ENCODE data around the gene CEP72.
"Not testable (repeated sequence)": the region's sequence is repeated elsewhere in the genome, so short reads cannot be mapped to it uniquely, and the experiment has no call there.

The CEP72 gene

DNA sequence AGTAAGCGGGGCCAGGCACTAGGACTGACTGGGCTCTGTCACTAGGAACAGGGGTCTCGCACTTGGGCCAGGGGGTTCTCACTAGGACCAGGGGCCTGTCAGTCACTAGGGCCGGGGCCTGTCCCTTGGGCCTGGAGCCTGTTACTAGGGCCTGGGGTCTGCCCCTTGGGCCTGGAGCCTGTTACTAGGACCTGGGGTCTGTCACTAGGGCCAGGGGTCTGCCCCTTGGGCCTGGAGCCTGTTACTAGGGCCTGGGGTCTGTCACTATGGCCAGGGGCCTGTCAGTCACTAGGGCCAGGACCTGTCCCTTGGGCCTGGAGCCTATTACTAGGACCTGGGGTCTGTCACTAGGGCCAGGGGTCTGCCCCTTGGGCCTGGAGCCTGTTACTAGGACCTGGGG lies 70.1 kb downstream of the CEP72 start:
- not testable (repeated sequence) for DNase-seq (ENCODE audit: low read depth, low spot score)

DNA sequence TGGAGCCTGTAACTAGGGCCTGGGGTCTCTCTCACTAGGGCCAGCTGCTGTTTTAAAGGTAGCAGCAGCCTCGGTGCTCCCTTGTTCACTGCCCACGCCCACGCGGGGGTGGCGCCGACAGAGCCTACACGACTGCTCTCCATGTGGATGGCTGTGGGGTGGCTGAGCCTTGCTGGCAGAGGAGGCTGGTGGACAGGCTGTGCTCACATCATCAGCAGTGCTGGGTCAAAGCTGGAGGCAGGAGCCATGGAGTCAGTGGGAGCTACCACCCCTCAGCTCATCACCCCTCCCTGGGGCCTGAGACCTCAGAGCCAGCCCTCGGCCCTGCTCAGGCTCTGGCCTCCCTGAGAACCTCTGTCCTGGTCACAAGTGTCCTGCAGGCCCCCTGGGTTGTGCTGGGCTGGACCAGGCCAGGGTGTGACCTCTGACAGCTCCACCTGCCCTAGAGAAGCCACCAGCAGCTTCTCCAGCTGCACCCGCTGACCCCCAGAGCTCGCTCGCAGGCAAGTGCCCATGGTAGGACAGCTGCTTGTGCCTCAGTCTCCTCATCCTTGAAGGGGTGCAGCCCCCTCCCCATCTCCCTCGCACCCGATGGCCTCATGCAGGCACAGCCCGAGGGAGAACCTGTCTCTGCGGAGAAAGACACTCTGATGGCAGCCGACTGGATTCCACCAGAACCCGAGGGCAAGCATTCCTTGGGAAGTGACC lies 70.7 kb downstream of the CEP72 start:
- DNase-seq (ENCODE audit: low read depth, low spot score): not testable (repeated sequence)

DNA sequence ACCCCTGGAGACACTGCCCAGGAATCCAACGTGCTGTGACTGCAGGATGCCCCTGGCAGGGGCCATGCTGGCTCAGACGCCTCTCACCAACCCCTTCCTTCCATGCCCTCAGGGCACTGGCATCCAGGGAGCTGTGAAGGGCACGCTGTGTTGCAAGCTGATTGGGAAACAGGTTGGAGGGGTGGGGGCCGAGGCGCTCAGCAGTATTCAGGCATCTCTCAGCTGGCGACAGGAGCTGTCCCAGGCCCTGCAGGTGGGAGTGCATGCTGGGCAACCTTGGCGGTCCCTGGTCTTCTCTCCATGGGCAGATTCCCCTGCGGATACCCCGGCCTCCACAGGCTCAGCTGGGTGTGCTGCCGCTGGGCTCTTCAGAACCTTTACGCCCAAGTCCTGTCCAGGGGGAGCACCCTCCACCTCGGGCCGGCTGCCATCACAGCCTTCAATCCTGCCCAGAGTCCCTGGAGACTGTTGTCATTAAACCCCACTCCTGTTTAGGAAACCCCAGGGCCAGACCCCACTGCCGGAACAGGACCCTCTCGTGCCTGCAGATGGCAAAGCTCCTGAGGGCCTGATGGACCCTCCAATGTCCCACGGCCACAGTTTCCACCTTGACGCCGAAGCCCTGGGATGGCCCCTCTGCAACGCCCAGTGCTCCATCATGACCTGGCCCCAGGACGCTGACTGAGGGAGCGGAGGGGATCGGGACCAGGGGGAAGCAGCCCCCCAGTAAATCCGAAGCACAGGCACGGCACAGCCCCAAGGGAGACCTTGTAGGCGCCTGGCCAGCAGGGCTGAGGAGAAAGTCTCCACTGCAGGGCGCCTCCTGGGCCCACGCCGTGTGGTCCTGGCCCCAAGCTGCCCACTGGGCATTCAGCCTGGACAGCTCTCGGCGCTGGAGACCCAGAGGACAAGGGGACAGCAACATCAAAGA lies 71.7 kb downstream of the CEP72 start:
- DNase-seq (ENCODE audit: low read depth, low spot score): no peak

DNA sequence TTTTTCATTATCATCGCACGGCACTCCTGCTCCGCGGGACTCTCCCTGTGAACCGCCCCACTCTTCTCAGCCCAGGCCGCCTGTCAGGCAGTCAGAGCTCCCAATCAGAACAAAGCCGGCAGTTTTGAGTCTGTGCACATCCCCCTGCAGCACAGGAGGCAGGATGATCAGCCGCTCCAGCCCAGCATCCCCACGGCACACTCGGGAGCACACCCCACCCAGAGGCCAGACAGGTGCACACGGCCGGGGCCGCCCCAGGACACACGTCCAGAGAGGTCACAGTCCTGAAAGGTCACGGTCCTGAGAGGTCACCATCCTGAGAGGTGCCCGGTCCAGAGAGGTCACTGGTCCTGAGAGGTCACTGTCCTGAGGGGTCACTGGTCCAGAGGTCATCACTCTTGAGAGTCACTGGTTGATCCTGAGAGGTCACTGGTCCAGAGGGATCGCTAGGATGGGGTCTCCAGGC lies 72.6 kb downstream of the CEP72 start:
- no peak for DNase-seq (ENCODE audit: low read depth, low spot score)

DNA sequence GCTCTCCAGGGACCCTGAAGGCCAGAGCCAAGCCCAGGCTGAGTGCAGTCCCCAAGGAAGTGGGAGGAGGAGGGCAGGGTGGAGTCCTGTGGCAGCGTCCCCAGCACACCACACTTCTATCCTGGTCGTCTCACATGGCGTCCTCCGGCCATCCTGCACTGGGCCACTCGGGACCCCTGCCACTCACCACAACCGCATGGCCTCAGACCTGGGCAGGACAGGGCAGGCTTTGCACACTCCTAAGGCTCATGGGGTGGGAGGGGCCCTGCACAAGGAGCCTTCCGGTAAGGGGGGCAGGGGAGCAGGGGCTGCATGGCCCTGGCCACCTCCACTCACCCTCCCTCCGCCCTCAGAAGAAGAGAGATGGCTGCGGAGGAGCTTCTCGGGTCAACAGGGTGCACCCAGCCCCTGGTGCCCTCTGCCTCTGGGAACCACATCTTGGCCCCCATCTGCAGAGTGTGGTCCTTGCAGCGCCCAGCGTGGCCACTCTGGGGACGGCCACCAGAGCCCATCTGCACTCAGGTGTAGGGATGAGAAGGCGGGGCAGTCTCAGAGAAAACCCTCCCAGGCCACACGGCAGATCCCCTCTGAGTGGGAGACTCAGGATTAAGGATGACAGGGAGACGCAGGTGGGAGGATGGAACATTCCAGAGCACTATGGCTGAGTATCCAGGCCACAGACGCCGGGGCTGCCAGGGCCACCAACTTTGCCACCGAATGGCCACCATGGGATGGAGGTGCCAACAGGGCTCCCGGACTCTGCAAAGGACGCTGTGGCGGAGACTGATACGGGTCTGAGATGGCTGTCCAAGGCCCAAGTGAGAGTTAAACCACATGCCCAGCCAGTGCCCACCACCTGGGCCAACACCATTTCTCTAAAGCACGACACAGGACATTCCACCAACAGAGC lies 73.4 kb downstream of the CEP72 start:
- no peak for DNase-seq (ENCODE audit: low read depth, low spot score)

DNA sequence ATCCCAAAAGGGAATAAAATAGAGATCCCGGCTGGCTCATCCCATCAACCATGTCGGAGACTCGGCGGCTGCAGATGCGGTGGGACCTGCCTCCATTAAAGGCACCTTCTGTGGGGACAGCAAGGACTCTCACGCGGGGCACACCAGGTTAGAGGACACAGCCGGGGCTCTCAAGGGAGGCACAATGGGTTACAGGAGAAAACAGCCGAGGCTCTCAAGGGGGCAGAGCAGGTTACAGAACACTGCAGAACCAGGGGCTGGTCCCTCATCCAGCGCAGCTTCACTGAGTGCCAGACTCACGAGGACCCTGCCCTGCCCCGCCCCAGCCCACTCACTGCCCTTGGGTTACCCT lies 74.0 kb downstream of the CEP72 start:
- DNase-seq (ENCODE audit: low read depth, low spot score): not testable (repeated sequence)

DNA sequence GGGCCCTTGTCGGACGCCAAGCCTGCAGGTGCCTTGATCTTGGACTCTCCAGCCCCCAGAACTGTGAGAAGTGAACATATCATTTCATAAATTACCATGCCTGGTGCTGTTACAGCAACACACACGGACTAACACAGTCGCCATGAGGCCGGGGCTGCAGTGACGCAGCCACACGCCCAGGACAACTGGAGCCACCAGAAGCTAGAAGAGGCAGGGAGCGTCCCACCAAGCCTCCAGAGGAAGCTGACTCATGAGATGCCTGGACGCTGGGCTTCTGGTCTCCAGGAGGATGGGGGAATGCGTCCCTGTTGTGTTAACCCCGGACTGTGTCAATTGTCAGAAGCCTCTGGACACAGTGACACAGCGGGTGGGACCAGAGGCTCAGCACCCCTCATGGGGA lies 74.8 kb downstream of the CEP72 start:
- DNase-seq (ENCODE audit: low read depth, low spot score): not testable (repeated sequence)

DNA sequence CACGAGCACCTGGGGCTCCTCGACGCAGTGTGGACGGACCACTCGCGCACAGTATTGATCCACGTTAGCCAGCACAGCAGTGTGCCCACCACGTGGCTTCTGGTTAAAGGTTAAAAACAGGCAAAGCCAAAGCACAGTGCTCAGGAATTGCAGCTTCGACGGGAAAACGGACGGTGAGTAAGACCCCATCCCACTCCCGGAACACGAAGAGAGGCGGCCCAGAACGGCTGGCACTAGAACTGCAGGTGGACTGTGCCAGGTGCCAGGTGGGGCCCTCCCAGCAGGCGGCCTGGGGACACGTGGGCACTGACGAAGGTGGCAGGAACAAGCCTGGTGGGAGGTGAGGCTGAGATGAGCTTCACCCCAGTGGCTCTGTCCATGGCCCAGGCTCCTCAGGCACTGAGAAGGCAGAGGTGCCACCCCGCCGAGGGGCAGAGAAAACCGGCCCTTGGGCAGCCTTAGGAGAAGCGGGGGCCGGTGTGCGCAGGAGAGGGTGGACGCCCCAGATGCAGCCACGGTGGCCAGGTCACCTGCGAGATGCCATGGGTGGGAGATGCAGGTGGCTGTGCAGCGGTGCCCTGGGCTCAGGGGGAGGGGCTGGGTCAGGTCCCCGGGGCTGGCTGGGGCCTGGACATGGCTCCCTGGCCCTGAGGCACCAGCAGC lies 76.3 kb downstream of the CEP72 start:
- not testable (repeated sequence) for DNase-seq (ENCODE audit: low read depth, low spot score)

DNA sequence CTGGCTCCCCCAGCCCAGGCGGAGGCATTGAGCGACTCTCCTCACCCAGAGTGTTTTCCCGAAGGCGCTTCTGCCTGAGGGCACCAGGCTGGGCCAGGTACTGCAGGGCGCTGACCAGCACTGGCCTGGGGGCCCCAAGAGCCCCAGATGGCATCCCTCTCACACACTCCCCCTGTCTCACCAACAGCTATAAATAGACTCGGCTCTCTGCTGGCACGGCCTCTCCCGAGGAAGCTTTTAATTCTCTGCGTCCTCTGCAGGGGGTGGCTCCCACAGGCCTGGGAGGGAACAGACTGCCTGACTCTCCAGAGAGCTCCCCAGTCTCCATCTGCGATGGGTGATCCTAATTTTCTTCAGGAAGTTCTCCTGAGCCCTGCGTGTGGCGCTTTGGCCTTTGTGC lies 78.2 kb downstream of the CEP72 start:
- not testable (repeated sequence) for DNase-seq (ENCODE audit: low read depth, low spot score)

DNA sequence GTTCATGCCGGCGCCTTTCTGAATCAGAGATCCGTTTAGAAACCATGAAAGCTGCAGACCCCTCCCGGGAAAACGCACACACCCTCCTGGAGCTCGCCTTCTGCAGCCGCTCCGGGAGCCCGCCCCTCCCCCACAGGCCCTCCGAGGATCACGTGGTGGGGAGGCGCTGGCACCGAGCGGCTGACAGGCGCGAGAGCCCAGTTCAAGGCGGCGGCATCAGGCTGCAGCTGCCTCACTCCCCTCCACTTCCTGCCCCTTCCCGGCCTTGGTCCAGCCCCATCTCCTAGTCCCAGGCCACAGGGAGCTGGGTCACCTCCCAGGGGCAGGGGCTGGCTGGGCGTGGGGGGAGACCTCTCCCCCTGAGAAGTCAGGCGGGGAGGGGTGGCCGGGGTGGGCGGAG lies 78.9 kb downstream of the CEP72 start:
- DNase-seq (ENCODE audit: low read depth, low spot score): not testable (repeated sequence)

DNA sequence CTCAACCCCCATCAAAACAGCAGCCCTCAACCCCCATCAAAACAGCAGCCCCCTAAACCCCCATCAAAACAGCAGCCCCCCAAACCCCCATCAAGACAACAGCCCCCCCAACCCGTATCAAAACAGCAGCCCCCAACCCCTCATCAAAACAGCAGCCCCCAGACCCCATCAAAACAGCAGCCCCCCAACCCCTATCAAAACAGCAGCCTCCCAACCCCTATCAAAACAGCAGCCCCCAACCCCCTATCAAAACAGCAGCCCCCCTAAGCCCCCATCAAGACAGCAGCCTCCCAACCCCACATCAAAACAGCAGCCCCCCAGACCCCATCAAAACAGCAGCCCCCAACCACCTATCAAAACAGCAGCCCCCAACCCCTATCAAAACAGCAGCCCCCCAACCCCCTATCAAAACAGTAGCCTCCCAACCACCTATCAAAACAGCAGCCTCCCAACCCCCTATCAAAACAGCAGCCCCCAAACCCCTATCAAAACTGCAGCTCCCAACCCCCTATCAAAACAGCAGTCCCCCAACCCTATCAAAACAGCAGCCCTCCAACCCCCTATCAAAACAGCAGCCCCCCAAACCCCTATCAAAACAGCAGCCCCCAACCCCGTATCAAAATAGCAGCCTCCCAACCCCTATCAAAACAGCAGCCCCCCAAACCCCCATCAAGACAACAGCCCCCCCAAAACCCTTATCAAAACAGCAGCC lies 79.8 kb downstream of the CEP72 start:
- DNase-seq (ENCODE audit: low read depth, low spot score): no peak

DNA sequence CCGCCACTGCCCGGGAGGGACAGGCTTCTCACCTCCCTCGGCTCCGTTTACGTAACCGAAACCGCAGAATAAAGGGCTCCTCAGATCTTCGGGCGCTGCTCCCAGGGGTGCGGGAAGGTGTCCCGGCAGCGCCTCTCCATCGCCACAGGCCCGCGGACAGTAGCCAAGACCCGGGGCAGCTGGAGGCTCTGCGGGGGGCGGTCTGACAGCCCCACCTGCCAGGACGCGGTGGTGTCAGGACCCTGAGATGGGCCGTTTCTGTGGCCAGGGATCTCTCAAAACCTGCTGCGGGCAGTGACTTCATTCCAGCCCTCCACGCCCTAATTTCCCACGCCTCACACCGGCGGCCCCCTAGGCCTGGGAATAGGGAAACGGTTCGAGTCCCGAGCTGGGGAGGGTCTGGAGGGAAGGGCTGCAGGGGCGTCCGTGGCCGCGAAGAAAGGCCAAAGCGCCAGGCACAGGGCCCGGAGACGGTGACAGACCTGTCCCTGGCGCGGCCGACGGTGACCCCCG lies 80.4 kb downstream of the CEP72 start:
- not testable (repeated sequence) for DNase-seq (ENCODE audit: low read depth, low spot score)

DNA sequence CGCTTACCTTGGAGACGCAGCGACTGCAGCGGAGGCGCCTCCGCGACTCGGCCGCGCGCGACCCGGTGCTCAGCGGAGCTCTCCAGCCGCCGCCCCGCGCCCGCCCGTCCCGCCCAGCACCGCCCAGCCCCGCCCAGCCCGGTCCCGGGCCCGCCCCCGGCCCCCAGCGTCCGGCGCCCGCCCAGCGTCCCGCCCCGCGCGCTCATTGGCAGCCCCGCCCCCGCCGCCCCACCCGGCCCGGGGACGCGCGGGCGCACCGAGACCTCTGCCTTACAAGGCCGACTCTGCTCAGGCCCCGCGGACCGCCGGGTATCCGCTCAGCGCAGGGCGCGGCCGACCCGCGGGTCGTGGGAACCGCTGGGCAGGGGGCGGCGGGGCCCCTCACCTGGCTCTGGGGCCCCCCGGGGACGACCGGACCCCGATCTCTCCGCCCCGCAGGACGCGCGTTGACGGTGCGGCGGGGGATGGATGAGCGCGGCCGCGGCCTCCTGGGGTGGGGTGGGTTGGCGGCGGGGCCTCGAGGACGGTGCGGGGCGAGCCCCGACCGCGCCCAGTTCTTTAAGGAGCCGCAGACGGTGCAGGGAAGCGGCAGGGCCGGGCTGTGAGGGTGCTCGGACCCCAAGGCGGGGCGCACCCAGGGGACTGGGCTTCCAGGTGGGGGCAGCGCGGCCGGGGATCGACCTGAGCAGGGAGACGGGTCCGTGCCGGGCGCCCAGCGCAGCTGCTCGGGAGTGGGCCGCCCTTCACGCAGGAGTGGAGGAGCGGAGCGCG lies 81.3 kb downstream of the CEP72 start, which contains the start of gene TPPP:
TSS of gene TPPP (minus strand) at position 82 of the 771 bp plus-strand sequence. CDS start 15,292 bp downstream, outside the sequence.
- DNase-seq (ENCODE audit: low read depth, low spot score): peak; percentile 18

DNA sequence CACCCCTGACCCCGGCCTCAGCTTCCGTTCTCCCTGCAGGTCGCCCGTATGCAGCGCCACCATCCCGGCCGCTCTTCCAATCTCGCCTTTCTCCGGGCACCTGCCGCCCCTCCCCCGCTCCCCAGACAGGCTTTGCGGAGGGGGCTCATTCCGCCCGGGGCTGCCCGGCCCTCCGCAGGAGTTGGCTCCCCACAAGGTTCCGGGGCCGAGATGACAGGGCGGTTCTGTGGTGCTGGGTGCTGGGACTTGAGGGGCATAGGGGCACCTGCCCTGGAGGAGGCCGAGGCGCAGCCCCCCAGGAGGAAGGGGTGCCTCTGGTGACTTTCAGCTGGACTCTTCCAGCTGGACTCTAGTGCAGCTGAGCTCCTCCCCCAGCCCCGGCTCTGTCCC lies 81.9 kb downstream of the CEP72 start:
- DNase-seq (ENCODE audit: low read depth, low spot score): not testable (repeated sequence)

DNA sequence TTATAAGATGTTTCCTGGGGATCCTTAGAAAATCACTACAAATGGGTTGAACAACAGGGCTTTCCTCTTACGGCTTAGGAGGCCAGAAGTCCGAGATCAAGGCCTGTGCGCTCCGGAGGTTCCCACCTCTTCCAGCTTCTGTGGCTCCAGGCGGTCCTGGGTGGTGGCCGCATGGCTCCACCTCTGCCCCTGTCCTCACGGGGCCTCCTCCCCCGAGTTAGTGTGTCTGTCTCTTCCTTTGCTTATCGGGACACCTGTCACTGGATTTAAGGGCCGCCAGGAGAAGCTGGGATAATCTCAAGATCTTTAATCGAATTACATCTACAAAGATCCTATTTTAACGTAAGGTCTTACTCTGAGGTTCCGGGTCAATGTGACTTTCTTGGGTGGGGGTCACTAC lies 83.3 kb downstream of the CEP72 start:
- DNase-seq (ENCODE audit: low read depth, low spot score): not testable (repeated sequence)

DNA sequence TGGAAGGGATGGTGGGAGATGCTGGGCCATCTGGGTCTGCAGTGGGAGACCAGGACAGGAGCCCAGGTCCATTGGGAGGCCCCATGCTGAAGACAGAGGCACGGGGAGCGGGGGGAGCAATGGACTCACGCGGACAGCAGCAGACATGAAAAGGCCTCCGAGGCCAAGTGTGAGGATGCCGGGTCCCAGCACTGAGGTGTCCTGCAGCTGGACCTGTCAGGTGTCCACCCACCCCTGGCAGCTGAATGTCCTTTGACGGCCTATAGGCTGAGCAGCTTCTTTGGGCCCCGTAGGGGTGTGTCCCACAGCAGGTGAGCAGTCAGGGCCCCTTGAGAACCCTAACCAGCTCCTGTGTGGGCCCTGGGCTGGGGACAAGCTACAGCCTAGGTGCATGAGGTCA lies 84.1 kb downstream of the CEP72 start:
- not testable (repeated sequence) for DNase-seq (ENCODE audit: low read depth, low spot score)

DNA sequence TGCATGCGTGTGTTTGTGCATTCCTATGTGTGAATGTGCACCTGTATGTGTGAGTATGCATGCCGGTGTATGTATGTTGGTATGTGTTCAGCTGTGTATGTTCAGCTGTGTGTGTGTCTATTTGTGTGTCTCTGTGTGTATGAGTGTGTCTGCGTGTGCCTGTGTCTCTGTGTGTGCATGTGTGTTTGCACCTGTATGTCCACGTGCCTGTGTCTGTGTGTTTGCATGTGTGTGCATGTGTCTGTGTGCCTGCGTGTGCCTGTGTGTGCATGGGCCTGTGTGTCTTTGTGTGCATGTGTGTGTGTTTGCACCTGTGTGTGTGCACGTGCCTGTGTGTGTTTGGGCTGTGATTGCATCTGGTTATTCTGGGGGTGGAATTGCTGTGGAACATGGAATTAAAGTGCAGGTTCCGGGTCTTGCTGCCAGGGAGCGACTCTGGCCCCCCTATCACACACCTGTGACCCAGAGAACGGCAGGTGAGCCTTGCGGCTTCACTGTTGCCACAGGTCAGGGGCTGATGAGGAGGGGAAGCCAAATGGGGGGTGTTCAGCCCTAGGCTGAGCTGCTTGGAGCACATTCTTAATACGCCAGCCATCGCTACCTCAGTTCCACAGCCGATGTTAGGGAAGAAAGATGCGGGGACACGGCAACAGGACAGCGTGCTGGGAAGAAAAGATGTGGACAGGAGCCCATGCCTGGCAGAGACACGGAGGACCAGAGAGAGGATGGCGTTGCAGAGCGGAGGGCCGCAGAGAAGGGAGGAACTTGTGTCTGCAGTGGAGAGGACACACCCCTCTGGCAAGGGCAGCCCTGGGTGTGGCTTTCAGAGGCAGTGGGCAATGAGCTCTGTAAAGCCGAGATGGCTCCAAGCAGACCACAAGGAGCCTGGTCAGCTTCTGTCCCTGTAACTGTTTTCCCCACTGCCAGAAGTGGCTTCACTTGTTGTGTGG lies 84.9 kb downstream of the CEP72 start:
- DNase-seq (ENCODE audit: low read depth, low spot score): not testable (repeated sequence)
